Measurements from ENCODE around the gene OR8A1.
A peak's percentile ranks its signal among the peaks of the same experiment; 100 is the strongest.

Gene OR8A1

DNA sequence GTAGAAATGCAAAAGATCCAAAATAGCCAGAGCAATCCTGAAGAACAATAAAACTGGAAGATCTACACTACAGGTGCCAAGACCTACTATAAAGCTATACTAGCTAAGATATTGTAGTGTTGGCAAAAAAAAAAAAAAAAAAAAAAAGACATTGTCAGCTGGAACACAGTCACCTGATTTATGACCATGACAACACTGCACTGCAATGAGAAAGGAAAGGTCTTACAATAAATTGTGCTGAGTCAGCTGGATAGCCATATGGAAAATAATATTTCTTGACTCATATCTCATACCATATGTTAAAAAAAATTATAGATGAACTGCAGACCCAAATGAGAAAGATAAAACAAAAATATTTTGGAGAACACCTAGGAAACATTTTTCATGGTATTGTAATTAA lies 38.4 kb downstream of the OR8A1 start:
- no peak overlapping the region for H3K27ac ChIP-seq
- no peak for TF ChIP-seq ZFX (IDR thresholded peaks at IDR 0.05)
- no peak for TF ChIP-seq CTCF (conservative IDR thresholded peaks at IDR 0.05)

DNA sequence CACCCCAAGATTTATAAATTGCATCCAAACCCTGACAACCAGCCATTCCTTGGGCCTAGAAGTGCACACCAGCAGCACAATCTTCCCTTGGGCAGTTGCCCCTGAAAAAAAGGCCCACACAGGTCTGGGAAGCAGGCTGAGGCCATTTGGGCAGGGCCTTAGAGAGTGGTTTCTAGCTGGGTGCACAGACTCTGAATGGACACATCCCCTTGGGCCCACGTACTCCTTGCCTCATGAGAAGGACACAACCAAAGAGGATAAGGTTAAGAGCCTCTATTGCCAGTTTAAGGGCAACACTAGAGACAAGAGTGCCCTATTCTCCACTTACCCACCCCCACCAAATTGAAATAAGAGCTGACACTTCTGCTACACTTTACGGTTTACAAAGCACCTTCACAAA lies 40.5 kb downstream of the OR8A1 start:
- TF ChIP-seq CTCF (conservative IDR thresholded peaks at IDR 0.05) (no peak), ZFX (IDR thresholded peaks at IDR 0.05) (no peak)

GRCh38 chr11:124611064-124611463 lies 41.3 kb downstream of the OR8A1 start, which contains the start of gene PANX3:
TSS of gene PANX3 (plus strand) at chr11:124611428. CDS start at chr11:124611557, 129 bp downstream.
- no peak within 1 kb of the TSS for H3K27ac ChIP-seq
- TF ChIP-seq ZFX (IDR thresholded peaks at IDR 0.05) (no peak), CTCF (conservative IDR thresholded peaks at IDR 0.05) (no peak)

More for the DNA sequence above, 40.5 kb downstream of the OR8A1 start:
- no peak overlapping the region for H3K27ac ChIP-seq

- H3K27ac ChIP-seq = no peak overlapping the region
- no peak for TF ChIP-seq ZFX (IDR thresholded peaks at IDR 0.05)
- no peak for TF ChIP-seq CTCF (conservative IDR thresholded peaks at IDR 0.05)
These were observed 42.2 kb downstream of the OR8A1 start for GRCh38 chr11:124612045-124612444.

DNA sequence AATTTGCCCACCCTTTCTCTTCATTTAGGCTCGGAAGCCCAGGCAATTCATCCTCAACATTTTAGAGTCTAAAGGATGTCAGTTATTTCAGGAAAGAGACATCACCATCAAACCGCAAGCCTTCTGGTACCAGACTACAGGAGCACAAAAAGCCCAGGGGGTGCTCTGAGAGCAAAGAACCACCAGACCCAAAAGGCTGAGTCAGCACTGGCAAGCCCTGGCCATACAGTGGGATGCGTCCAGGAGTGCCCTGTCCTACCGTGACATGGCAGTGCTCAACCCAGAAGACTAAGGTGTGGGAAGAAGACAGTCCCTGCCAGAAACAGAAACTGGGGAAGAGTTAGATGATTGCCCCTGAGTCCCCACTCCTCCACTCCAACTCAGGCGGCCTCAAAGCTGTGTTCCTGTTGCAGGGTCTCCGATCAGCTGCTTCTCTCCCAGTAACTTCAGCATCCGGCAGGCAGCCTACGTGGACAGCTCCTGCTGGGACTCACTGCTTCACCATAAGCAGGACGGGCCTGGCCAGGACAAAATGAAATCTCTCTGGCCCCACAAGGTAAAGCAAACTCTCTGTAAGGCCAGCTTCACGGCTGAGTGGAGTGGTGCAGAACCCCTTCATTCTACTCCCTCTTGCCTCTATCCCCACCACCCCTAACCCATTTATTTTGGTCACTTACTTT lies 42.9 kb downstream of the OR8A1 start:
- TF ChIP-seq CTCF (conservative IDR thresholded peaks at IDR 0.05) (no peak), ZFX (IDR thresholded peaks at IDR 0.05) (no peak)
- H3K27ac ChIP-seq = no peak overlapping the region

DNA sequence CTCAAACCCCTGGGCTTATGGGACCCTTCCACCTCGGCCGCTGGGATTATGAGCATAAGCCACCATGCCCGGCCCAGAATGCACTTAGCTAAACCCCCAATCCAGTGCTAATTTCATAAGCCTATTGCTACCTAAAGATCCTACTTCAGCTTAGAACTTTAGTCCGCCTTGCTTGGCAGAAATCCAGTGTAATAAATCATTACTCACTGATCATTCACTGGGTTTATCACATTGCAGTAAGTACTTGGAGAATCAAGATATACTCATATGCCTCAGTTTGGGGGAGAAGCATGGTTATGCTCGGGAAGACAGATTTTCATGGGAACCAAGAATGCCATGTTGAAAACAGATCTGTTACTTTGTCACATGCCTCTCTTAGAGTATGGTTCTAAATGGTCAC lies 49.1 kb downstream of the OR8A1 start:
- peak overlapping the region; percentile 56 for H3K27ac ChIP-seq
- TF ChIP-seq ZFX (IDR thresholded peaks at IDR 0.05) = no peak
- TF ChIP-seq CTCF (conservative IDR thresholded peaks at IDR 0.05) = no peak
